ENCODE data around the gene DUSP28.

DUSP28 gene

DNA sequence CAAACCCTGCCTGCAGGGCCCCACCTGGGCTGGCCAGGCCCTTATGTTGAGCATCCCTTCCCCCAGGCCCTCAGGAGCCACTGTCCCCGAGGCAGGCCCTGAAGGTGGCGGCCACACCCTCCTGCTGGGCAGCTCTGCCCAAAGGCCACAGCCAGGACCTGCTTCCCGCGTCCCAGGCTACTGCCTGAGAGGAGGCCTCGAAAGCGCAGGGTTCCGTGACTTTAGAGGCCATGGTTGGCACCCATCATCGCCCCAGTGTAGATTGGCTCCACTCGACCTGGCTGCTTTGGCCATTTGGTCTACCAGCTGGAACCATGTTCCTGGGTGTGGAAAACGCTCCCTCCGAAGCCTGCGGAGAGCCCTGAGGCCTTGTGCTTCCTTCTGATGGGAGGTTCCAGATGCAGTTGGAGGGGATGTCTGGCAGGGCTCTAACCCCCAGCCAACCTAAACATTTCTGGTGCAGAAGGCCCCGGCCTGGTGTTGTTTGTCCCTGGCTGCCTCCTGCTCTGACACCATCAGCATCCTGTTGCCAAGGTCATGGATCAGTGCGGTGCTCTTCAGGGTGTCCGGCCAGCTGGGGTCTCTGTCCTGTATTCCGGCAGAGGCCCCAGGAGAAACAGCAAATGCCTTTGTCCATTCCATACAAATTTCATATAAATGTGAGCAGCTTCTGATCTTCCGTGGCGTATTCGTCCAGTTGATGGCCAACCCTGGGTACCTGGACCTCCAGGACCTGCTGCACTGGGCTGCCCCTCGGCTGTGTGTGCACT is 41.1 kb downstream of the DUSP28 start:
- DNase-seq: no peak

DNA sequence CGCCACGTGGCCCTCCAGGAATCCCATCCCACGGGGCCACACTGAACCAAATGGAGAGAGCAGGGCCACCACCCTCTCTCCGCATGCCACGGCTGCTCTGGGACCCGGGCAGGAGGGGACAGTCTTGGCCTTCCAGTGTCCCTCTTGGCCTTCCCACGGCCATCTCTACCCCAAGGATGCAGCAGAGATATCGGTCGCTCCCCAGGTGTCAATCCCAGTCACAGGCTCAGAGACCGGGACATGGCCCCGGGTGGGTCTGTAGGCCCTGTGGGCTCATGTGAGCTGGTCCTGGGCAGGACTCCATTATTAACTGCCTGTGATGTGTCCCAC is 41.6 kb downstream of the DUSP28 start:
- no peak for DNase-seq

DNA sequence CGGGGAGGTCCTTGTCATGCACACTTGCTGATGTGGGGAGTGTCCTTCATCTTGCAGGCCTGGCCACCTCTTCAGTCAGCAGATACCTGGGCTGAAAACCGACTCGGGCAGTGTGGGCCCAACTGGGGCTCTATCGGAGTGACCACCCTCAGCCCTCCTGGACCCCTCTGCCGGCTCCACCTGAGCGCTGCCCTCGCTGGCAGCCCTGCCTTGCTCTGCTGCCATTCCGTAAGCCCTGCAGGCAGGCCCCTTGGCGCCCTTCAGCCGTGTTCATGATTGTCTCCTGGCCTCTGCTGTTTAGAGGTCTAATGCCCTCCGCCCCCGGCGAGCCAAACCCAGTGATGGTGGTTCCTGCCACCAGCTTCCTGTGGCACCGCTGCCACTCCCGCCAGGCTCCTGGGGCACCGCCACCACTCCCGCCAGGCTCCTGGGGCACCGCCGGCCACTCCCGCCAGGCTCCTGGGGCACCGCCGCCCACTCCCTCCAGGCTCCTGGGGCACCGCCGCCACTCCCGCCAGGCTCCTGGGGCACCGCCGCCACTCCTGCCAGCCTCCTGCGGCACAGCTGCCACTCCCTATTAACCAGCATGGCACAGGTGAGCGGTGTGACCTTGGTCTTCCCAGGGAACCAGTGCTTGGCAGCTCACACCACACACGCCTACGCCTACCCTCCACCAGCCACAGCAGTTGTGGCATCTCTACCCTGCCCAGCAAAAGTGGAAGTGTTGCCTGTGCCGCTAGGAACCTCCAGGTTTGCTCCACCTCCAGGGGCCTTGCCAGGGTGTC is 42.3 kb downstream of the DUSP28 start:
- no peak for DNase-seq

DNA sequence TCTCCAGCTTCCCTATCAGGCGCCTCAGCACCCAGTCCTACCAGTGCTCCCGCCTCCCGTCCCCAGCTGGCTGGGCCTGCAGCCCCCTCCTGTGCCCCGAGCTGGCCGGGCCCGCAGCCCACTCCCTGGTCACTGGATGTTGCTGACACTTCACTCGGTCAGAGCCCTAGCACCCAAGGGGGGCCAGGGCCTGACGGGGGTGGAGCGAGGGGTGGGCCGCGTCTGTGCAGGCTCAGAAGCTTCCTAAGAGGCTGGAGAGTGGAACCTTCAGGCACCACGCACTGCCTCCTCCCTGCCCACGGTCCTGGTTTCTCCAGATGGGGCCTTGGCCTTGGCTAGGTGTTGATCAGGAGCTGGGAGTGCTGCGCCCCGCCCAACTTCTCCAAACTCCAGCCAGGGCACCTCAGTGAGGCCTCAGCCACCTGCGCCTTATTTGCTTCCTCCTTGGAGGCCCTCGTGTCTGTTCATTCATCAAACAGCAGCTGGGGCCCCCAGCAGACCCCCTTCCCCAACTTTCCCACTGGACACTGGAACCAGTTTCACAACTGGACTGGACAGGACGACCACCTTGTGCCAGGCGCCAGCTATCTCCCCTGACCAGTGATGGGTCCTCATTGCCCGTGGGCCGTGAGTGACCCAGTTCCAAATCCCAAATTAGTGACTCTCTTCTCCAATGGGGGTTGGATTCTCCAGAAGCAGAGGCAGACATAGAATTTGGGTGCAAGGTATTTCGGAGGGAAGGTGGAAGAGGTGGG is 43.1 kb downstream of the DUSP28 start:
- no peak for DNase-seq

DNA sequence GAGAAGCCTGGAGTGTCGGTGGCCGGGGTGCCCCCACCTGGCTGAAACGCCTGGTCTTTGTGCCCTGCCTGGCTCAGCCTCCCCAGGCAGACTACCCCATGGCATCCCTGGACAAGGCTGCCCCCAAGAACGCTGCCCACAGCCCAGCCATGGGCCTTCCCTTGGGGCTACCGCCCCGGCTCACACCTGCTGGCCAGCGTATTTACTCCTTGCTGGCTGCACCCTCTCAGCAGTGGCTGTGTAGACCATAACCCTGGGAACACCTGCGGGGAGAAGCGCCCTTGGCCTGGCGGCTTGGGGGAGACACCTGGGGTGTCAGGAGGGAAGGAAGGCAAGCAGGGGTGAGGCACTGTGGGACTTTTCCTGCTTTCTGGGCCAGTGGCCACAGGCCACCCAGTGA is 43.7 kb downstream of the DUSP28 start:
- DNase-seq: no peak

DNA sequence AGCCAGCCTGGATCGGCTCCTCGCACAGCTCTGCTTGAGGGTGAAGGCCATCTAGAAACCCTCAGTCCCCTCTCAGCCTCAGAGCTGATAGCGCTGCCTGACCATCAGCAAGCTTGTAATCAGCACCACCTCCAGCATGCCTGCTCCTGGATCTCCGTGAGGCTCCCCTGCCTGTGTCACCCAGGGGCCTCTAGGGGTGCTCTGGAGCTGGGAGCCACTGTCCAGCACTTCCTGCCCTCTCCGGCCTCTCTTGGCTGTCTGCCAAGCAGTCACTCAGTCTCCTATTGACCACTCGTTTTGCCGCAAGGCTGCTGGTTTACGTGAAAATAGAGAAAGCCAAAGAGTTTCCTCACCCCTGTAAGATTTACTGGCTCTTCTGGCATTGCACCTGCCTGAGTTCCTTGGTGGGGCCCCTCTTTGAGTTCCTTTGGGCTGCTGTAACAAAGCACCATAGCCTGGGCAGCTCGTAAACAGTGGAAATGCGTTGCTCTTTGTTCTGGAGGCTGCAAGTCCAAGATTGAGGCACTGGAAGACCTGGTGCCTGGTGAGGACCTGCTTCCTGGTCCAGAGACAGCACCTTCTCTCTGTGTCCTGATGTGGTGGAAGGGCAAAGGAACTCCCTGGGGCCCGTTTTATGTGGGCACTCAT is 44.3 kb downstream of the DUSP28 start:
- DNase-seq: peak in 1 of 2 donors; percentile 42

DNA sequence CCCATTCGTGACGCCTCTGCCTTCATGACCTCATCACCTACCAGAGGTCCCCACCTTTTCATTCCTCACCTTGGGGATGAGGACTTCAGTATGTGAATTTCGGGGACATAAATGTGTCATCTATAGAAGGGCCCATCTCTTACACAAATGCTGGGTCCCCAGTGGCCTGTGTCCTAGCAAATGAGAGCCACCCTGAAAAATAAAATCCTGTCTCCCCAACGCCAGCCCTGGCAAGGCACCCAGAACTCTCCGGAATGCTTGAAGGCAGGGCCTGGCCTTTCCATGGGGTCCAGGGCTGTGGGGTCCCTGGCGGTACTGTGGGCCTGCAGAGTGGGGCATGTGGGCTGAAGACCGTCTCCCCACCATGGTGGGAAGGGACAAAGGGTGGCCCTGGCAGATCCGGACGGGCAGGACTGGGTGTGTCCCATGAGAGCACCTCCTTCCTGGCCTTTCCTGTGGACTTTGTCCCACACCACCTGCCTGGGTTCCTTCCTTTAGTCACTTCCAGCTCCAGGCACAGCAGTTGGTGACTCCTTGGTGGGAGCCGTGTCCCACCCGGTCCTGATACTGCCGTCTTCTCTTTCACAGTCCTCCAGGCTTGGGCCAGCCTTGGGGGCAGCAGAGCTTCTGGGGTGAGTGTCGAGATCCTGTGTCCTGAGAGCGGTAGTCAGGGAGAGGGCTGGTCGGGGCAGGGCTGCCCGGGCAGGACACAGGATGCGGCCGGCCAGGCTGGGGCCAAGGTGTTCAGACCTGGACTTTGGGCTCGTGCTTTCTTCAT is 45.0 kb downstream of the DUSP28 start:
- no peak for DNase-seq

DNA sequence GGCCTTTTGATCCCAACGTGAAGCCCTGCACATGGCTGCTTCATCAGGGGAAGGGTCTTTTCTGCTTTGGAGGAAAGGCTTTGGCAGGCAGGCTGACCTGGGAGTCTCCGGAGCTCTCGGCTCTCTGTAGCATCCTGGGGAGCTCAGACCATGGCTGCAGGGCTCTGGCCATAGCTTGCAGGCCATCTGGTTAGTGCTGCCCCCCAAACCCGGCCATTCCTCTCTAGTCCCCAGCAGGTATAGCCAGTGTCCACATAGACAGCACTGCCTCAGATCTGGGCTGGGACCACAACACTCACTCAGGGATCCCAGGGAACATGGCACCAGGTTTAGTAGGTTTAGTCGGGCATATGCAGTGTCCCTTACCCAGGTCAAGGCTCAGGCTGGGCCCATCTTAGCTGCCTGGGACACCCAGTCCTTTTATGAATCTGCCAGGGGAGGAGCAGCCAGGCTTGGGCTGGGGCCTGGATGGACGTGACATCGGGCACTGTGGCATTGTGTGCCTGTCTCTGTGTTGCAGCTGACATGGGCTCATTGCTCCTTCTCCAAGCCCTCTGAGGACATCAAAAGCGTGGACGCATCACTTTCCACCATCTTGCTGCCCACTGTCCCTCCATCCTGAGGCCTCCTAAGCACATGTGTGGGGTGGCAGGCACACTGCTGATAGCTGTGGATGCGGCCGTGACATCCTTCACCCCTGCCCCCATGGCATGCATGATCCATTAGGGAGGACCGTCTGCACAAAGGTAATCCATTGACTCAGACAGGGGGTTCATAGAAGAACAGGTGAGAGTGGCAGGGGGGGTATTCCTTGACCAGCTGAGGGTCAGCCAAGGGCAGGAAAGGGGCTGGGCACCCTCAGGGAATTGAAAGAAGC is 45.9 kb downstream of the DUSP28 start:
- no peak for DNase-seq

DNA sequence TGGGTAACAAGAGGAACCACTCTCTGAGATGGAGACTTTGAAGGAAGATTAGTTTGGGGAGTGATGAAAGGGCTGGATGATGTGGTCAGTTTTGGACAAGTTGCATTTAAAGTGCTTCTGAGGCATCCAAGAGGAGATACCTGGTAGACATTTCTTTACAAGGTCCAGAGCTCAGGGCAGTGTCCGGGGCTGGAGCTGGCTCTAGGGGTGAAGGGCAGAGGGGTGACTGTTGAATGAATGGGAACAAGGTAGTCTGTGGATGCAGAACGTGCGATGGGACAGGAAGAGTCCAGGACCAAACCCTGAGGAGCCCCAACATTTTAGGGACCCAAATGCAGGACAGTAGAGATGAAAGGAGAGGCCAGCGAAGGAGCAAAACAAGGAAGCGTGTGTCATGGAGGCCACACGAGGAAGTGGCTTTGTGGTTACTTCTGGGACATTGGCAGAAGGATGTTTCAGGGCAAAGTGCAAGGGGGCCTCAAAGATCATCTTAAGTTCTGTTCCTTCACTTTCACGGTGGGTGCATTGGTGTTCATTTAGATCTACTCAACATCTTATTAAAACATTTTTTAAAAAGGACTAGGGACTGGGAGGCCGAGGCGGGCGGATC is 51.5 kb downstream of the DUSP28 start:
- peak in 1 of 2 donors; percentile 39 for DNase-seq
